Loucy (cell line): ENCODE data around the gene CLIP1.

Source experiments
- H2AFZ ChIP-seq: fragments of 200-600 bp; sonication (generic); 2 replicates; pipeline ENCODE4 v1.6.0; 2016; ENCODE audit warnings: antibody characterized with exemption, mild to moderate bottlenecking, low read length, moderate library complexity
- H3F3A ChIP-seq: fragments of 200-600 bp; 2 replicates; pipeline ENCODE4 v1.6.0; 2016; ENCODE audit warnings: antibody characterized with exemption, low read depth, mild to moderate bottlenecking
- H3K27me3 ChIP-seq: fragments of 200-600 bp; sonication (generic); 2 replicates; pipeline ENCODE4 v1.6.1; 2014; ENCODE audit warnings: low read length, mild to moderate bottlenecking; ENCODE audit not compliant: insufficient read depth, poor library complexity, severe bottlenecking
- H3K36me3 ChIP-seq: fragments of 200-600 bp; sonication (generic); 2 replicates; pipeline ENCODE4 v1.6.1; 2016; ENCODE audit warnings: low read length; ENCODE audit not compliant: insufficient read depth
- H3K4me1 ChIP-seq: fragments of 200-600 bp; sonication (generic); 2 replicates; pipeline ENCODE4 v1.5.1; 2014; ENCODE audit warnings: low read length, mild to moderate bottlenecking; ENCODE audit not compliant: insufficient read depth, poor library complexity, severe bottlenecking
- H3K4me2 ChIP-seq: fragments of 200-600 bp; sonication (generic); 2 replicates; pipeline ENCODE4 v1.6.0; 2014; ENCODE audit warnings: antibody characterized with exemption, low read length, low read depth, mild to moderate bottlenecking; ENCODE audit not compliant: poor library complexity, severe bottlenecking
- H3K4me3 ChIP-seq: fragments of 200-600 bp; sonication (generic); 2 replicates; pipeline ENCODE4 v1.5.1; 2014; ENCODE audit warnings: low read length, mild to moderate bottlenecking, mixed read lengths; ENCODE audit not compliant: poor library complexity, severe bottlenecking
- H3K79me2 ChIP-seq: fragments of 200-600 bp; sonication (generic); 2 replicates; pipeline ENCODE4 v1.6.1; 2014; ENCODE audit warnings: low read length; ENCODE audit not compliant: insufficient read depth
- H3K9ac ChIP-seq: fragments of 200-600 bp; sonication (generic); 2 replicates; pipeline ENCODE4 v1.6.0; 2014; ENCODE audit warnings: mild to moderate bottlenecking, low read depth, low read length, moderate library complexity; ENCODE audit not compliant: poor library complexity, severe bottlenecking
- H3K9me2 ChIP-seq: fragments of 200-600 bp; sonication (generic); replicated peaks from 2 replicates; pipeline ENCODE4 v1.6.1; 2016; ENCODE audit warnings: low read depth, low read length, mixed read lengths
- H3K9me3 ChIP-seq: fragments of 200-600 bp; sonication (generic); 2 replicates; pipeline ENCODE4 v1.6.1; 2014; ENCODE audit warnings: mild to moderate bottlenecking, antibody characterized with exemption, low read length, low read depth; ENCODE audit not compliant: insufficient read depth
- H4K20me1 ChIP-seq: fragments of 200-600 bp; sonication (generic); 2 replicates; pipeline ENCODE4 v1.6.0; 2014; ENCODE audit warnings: antibody characterized with exemption, low read length, mild to moderate bottlenecking; ENCODE audit not compliant: insufficient read depth, poor library complexity, severe bottlenecking
- CTCF ChIP-seq: fragments of 200-600 bp; sonication (generic); conservative IDR thresholded peaks from 2 replicates; pipeline ENCODE4 v1.5.1; 2014; ENCODE audit warnings: mild to moderate bottlenecking, antibody characterized with exemption, low read length
- EZH2phosphoT487 ChIP-seq: fragments of 200-600 bp; IDR thresholded peaks from 2 replicates; pipeline ENCODE4 v1.6.1; 2018; ENCODE audit warnings: antibody characterized with exemption, mild to moderate bottlenecking, moderate library complexity, borderline replicate concordance

CLIP1 gene

DNA sequence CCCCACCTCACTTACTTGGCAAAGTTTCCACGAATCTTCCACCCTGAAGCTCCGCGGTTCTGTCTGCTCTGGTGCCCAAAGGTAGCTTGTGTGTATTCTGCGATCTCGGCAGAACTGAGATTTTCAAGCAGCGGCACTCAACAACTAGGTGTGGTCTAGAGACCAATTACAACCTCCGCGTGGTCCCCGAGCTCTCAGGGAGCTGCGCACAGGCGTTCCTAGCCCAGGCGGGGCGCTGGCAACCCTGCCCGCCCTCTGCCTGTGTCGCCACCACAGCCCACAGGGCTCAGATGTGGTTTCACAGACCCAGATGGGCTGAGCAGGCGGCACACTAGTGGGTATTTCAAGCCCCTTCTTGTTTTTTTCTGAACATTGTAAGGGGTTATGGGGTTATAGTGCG, 195.1 kb downstream of the CLIP1 start:
- Histone ChIP-seq H3K4me1 (peaks cover 32% of the 10 kb centered on the region), H3F3A (peaks cover 5% of the 10 kb centered on the region; the same call in 1 of the 2 replicates), H2AFZ (peak overlapping the region; percentile 31; the same call in 1 of the 2 replicates), H3K9me3 (no peaks in the 10 kb centered on the region), H3K79me2 (peaks cover 33% of the 10 kb centered on the region), H3K36me3 (peaks cover 13% of the 10 kb centered on the region; the same call in 1 of the 2 replicates), H3K9me2 (no peaks in the 10 kb centered on the region), H3K27me3 (no peaks in the 10 kb centered on the region), H4K20me1 (peaks cover 34% of the 10 kb centered on the region), H3K4me2 (peak overlapping the region; percentile 90), H3K4me3 (peak overlapping the region; percentile 73), H3K9ac (peak overlapping the region; percentile 63)
- TF ChIP-seq CTCF: 0 out of 2 replicates have a peak, but pooled peaks have one; percentile 31
- no peak for TF ChIP-seq EZH2phosphoT487

DNA sequence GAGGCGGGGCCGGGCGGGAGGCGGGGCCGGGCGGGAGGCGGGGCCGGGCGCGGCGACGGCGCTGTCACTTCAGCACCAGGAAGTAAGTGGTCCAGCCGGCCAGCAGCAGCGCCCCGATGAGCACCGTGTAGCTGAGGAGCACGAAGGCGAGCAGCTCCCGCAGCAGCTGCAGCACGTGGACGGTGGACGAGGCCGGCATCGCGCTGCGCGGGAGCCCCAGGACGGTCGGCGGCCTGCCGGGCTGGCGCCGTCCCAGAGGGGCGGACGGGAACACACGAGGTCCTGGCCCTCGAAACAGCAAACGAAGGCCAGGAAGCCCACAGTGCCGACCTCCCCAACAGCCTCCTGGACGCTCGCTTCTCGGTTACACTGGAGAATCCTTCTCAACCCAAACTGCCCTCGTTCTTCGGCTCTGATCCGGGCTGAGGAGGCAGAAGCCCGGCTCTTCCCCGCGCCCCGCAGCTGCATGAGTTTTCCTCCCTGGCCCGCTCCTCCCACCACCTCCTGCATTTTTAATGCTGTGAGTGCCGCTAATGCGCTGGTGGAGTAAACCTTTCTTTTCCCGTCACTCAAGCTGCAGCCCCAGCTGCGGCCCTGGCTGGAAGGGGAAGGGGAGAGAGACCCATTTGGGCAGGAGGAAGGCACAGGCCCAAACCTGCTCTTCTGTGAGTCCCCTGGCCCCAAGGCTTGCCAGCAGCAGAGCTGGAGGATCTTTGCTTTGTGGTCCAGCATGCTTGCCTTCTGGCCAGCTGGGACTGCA, 195.9 kb downstream of the CLIP1 start:
- H3K4me3 ChIP-seq: peak overlapping the region; percentile 73
- H3K9me3 ChIP-seq: no peaks in the 10 kb centered on the region
- no peak overlapping the region for H3K9ac ChIP-seq
- peaks cover 8% of the 10 kb centered on the region; the same call in 1 of the 2 replicates for H3K36me3 ChIP-seq
- H2AFZ ChIP-seq: no peak overlapping the region
- no peaks in the 10 kb centered on the region for H3K27me3 ChIP-seq
- H3F3A ChIP-seq: peaks cover 5% of the 10 kb centered on the region; the same call in 1 of the 2 replicates
- TF ChIP-seq EZH2phosphoT487: no peak
- TF ChIP-seq CTCF: no peak
- peaks cover 37% of the 10 kb centered on the region for H4K20me1 ChIP-seq
- H3K9me2 ChIP-seq: no peaks in the 10 kb centered on the region
- peaks cover 37% of the 10 kb centered on the region for H3K4me1 ChIP-seq
- peak overlapping the region; percentile 90 for H3K4me2 ChIP-seq
- H3K79me2 ChIP-seq: peaks cover 41% of the 10 kb centered on the region

DNA sequence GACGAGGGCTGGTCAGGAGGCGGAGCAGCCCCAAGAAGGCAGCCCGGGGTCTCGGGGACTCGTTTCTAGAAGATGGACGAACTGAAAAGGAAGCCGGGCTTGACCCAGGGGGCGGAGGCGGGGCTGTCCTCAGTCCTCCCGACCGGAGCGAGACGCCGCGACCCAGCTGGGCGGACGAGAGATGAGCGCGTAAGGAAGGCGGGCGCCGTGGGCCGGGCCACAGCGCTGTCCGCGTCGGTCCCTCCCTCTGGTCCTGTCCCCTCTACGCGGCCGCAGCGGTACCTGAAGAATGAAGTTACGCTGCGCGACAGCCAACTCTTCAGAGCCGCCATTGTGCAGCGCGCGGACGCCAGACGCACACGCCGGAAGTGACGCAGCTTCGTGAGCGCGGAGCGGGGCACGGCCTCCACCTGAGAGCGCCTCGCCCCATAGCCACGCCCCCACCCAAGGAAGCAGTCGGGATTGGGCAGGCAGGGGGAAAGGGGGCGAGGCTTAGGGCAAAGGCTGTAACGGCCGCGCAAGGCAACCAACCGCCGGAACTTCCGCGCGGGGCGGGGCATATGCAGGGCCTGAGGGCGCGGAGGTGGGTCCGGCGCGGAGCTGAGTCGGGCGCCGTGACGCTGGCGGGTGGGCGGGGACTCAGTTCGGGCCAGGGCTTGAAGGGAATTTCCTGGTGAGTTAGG, 196.6 kb downstream of the CLIP1 start, which contains the start of gene DIABLO:
DIABLO (minus strand) TSS at position 370 of the 683 bp plus-strand sequence; CDS start at position 332, 38 bp downstream.
- TF ChIP-seq EZH2phosphoT487: no peak
- TF ChIP-seq CTCF: no peak
- Histone ChIP-seq H3K36me3 (peaks cover 1% of the 10 kb centered on the region; the same call in 1 of the 2 replicates), H4K20me1 (peaks cover 37% of the 10 kb centered on the region), H2AFZ (peak within 1 kb of the TSS; percentile 72), H3K4me3 (peak within 1 kb of the TSS; percentile 79), H3K4me2 (peak within 1 kb of the TSS; percentile 90), H3K4me1 (peaks cover 41% of the 10 kb centered on the region), H3K27me3 (no peaks in the 10 kb centered on the region), H3K9me2 (no peaks in the 10 kb centered on the region), H3K79me2 (peaks cover 48% of the 10 kb centered on the region), H3K9me3 (no peaks in the 10 kb centered on the region), H3K9ac (peak within 1 kb of the TSS; percentile 80), H3F3A (peaks cover 5% of the 10 kb centered on the region; the same call in 1 of the 2 replicates)
